HEK293T (cell line): ENCODE results near the gene MARCHF7.

Experiments
- CTCF ChIA-PET: fragments of 350-600 bp; formaldehyde crosslinking; extraction: SDS; loops from one replicate; lab custom pipeline; 2021; ENCODE audit warnings: antibody characterized with exemption, inconsistent platforms; lab: Yijun Ruan, JAX
- POLR2A ChIA-PET: fragments of 350-600 bp; formaldehyde crosslinking; extraction: SDS; loops from one replicate; lab custom pipeline; 2020; ENCODE audit warnings: antibody characterized with exemption, inconsistent platforms; lab: Yijun Ruan, JAX
- DNase-seq: peaks from one replicate; pipeline ENCODE4 v3.0.0; 2012; ENCODE audit warnings: mixed read lengths; ENCODE audit errors: extremely low spot score
- ARNT ChIP-seq: fragments of 450-650 bp; IDR thresholded peaks from 2 replicates; pipeline ENCODE4 v1.6.1; 2017; ENCODE audit warnings: mild to moderate bottlenecking
- BHLHE40 ChIP-seq: fragments of 450-650 bp; IDR thresholded peaks from 2 replicates; pipeline ENCODE4 v1.6.1; 2016; ENCODE audit warnings: mild to moderate bottlenecking, moderate library complexity, borderline replicate concordance
- CTBP1 ChIP-seq: fragments of 450-650 bp; IDR thresholded peaks from 2 replicates; pipeline ENCODE4 v1.6.1; 2016; ENCODE audit warnings: borderline replicate concordance
- ELF4 ChIP-seq: fragments of 450-650 bp; IDR thresholded peaks from 2 replicates; pipeline ENCODE4 v1.6.1; 2017; ENCODE audit warnings: antibody characterized with exemption
- FOXA1 ChIP-seq: fragments of 450-650 bp; IDR thresholded peaks from 2 replicates; pipeline ENCODE4 v1.6.1; 2016; ENCODE audit warnings: mild to moderate bottlenecking
- FOXK2 ChIP-seq: fragments of 450-650 bp; IDR thresholded peaks from 2 replicates; pipeline ENCODE4 v1.6.1; 2016; ENCODE audit warnings: mild to moderate bottlenecking
- FOXM1 ChIP-seq: fragments of 450-650 bp; IDR thresholded peaks from 2 replicates; pipeline ENCODE4 v1.6.1; 2017; ENCODE audit warnings: mild to moderate bottlenecking, borderline replicate concordance
- HDGF ChIP-seq: fragments of 450-650 bp; IDR thresholded peaks from 2 replicates; pipeline ENCODE4 v1.6.1; 2017; ENCODE audit warnings: antibody characterized with exemption, borderline replicate concordance
- L3MBTL2 ChIP-seq: fragments of 450-650 bp; conservative IDR thresholded peaks from 2 replicates; pipeline ENCODE4 v1.6.1; 2016; ENCODE audit warnings: mild to moderate bottlenecking
- LEF1 ChIP-seq: fragments of 450-650 bp; IDR thresholded peaks from 2 replicates; pipeline ENCODE4 v1.6.1; 2017; ENCODE audit warnings: mild to moderate bottlenecking, borderline replicate concordance
- NFRKB ChIP-seq: fragments of 450-650 bp; IDR thresholded peaks from 2 replicates; pipeline ENCODE4 v1.6.1; 2016; ENCODE audit warnings: mild to moderate bottlenecking, moderate library complexity
- SP1 ChIP-seq: fragments of 450-650 bp; IDR thresholded peaks from 2 replicates; pipeline ENCODE4 v1.6.1; 2017
- SUZ12 ChIP-seq: fragments of 450-650 bp; IDR thresholded peaks from 2 replicates; pipeline ENCODE4 v1.6.1; 2016; ENCODE audit warnings: mild to moderate bottlenecking
- TARDBP ChIP-seq: fragments of 450-650 bp; IDR thresholded peaks from 2 replicates; pipeline ENCODE4 v1.6.1; 2016
- ZNF384 ChIP-seq: fragments of 450-650 bp; IDR thresholded peaks from 2 replicates; pipeline ENCODE4 v1.6.1; 2016
- TF ChIP-seq, protein P1 (sequence below): fragments of 450-650 bp; IDR thresholded peaks from 2 replicates; pipeline ENCODE4 v1.6.1; 2016

MARCHF7 gene

GRCh38 chr2:159758686-159759085 lies 46.4 kb downstream of the MARCHF7 start:
- CTCF ChIA-PET = no interaction called here
- TF ChIP-seq TARDBP = no peak
- no peak for TF ChIP-seq FOXA1
- TF ChIP-seq SUZ12 = no peak
- no peak for TF ChIP-seq ARNT
- TF ChIP-seq, protein P1, sequence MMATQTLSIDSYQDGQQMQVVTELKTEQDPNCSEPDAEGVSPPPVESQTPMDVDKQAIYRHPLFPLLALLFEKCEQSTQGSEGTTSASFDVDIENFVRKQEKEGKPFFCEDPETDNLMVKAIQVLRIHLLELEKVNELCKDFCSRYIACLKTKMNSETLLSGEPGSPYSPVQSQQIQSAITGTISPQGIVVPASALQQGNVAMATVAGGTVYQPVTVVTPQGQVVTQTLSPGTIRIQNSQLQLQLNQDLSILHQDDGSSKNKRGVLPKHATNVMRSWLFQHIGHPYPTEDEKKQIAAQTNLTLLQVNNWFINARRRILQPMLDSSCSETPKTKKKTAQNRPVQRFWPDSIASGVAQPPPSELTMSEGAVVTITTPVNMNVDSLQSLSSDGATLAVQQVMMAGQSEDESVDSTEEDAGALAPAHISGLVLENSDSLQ = no peak
- no peak for TF ChIP-seq BHLHE40
- TF ChIP-seq L3MBTL2 = no peak
- no peak for TF ChIP-seq HDGF
- no peak for DNase-seq
- POLR2A ChIA-PET = no interaction called here

DNA sequence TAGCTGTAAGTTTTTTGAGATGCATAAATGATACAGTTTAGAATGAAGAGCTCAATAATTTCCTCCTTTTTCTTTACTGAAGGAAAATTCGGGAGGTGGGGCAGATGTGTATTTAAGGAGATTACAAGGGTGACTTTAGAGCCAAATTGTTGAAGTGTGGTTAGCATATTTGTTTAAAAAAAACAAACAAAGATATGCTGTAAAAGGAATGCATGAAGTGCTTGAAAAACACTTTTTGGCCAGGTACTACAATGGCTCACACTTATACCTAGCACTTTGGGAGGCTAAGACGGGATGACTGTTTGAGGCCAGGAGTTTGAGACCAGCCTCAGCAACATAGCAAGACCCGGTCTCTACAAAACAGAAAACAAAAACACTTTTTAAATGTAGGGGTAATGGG lies 47.3 kb downstream of the MARCHF7 start:
- ChIA-PET CTCF (interaction anchor here (0.6 kb wide), 1 partner anchor 622 kb away, joined by 3 read pairs; no protein-coding TSS in a partner anchor), POLR2A (no interaction called here)
- TF ChIP-seq, protein P1 = no peak
- TF ChIP-seq ELF4 = no peak
- DNase-seq = no peak

DNA sequence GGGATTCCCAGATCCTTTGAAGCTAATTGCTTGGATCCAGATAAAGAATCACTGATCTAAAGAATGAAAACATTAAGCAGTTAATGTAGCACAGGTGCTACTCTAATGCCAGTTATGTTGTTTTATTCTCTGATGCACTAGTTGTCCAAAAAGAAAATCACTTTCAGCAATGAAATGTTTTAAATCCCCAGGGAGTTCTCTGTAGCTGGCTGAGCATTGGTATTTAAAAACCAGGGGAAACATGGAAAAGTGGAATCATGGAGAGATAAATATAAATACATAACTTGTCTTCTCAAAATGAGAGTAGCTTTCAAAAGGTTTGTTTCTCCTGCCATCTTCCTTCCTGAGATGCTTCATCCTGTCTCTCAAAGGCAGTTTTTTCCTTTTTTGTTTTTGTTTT lies 48.0 kb downstream of the MARCHF7 start:
- no peak for DNase-seq
- POLR2A ChIA-PET = no interaction called here
- CTCF ChIA-PET = no interaction called here
- TF ChIP-seq CTBP1 (no peak), FOXK2 (no peak), ELF4 (no peak), SP1 (no peak), ZNF384 (no peak), FOXA1 (no peak), FOXM1 (no peak), TARDBP (no peak), LEF1 (no peak), SUZ12 (no peak), L3MBTL2 (no peak), HDGF (no peak), NFRKB (no peak), BHLHE40 (no peak), ARNT (no peak)
- TF ChIP-seq, protein P1 = no peak

GRCh38 chr2:159762075-159762474 lies 49.8 kb downstream of the MARCHF7 start:
- POLR2A ChIA-PET = interaction anchor here (1.4 kb wide), 1 partner anchor 50 kb away, joined by 6 read pairs; the partner anchor contains the start of gene MARCHF7
- no peak for TF ChIP-seq TARDBP
- TF ChIP-seq SUZ12 = no peak
- CTCF ChIA-PET = no interaction called here
- DNase-seq = no peak
